Measurements from ENCODE around the gene TTC39B. TPM values are rescaled to one million over a fixed set of nuclear protein-coding genes. Genes with fewer than 3 reads are reported as not detected.

The TTC39B gene
- total RNA-seq, 1 donor from 2014 or later, result 4.1 TPM

- no peak overlapping the region for H2AFZ ChIP-seq (replicated peaks)
- Mint-ChIP-seq H3K27me3 (ENCODE audit: insufficient read depth, low read depth) (no peaks in the 10 kb centered on the region), H3K4me3 (no peak overlapping the region), H3K4me1 (no peaks in the 10 kb centered on the region), H3K9me3 (peaks cover 30% of the 10 kb centered on the region), H3K27ac (no peak overlapping the region), H3K36me3 (peaks cover 6% of the 10 kb centered on the region)
- no peaks in the 10 kb centered on the region for H3K4me1 ChIP-seq
- H3K79me2 ChIP-seq (ENCODE audit: low read depth), result no peaks in the 10 kb centered on the region
- no peak overlapping the region for H3K27ac ChIP-seq
- H3K4me2 ChIP-seq, result no peak overlapping the region
- H4K20me1 ChIP-seq (ENCODE audit: low read depth), result no peaks in the 10 kb centered on the region
- no peaks in the 10 kb centered on the region for H3K9me3 ChIP-seq (ENCODE audit: low read depth)
- H3K27me3 ChIP-seq, result no peaks in the 10 kb centered on the region
- H3K4me3 ChIP-seq, result no peak overlapping the region
- H3K9ac ChIP-seq, result no peak overlapping the region
- TF ChIP-seq CTCF (IDR thresholded peaks at IDR 0.05) (peak; percentile 74), EZH2 (IDR thresholded peaks at IDR 0.05) (no peak), EZH2phosphoT487 (IDR thresholded peaks at IDR 0.05) (no peak)
- peak; percentile 68 for DNase-seq (ENCODE audit: low spot score)
- H3K36me3 ChIP-seq, result no peaks in the 10 kb centered on the region
- no peaks in the 10 kb centered on the region for H3F3A ChIP-seq (ENCODE audit: low read depth)
These were observed 75.0 kb downstream of the TTC39B start for GRCh38 chr9:15231788-15232635.

GRCh38 chr9:15229409-15229808, 77.6 kb downstream of the TTC39B start:
- Histone ChIP-seq H3K36me3 (no peaks in the 10 kb centered on the region), H3K4me2 (no peak overlapping the region), H4K20me1 (ENCODE audit: low read depth) (no peaks in the 10 kb centered on the region), H3K27me3 (no peaks in the 10 kb centered on the region), H3K9me3 (ENCODE audit: low read depth) (no peaks in the 10 kb centered on the region), H3F3A (ENCODE audit: low read depth) (no peaks in the 10 kb centered on the region), H3K4me3 (no peak overlapping the region), H3K4me1 (no peaks in the 10 kb centered on the region), H3K9ac (no peak overlapping the region), H2AFZ (replicated peaks) (no peak overlapping the region), H3K27ac (no peak overlapping the region), H3K79me2 (ENCODE audit: low read depth) (no peaks in the 10 kb centered on the region)
- Mint-ChIP-seq H3K9me3 (peaks cover 14% of the 10 kb centered on the region), H3K4me1 (no peaks in the 10 kb centered on the region), H3K4me3 (no peak overlapping the region), H3K36me3 (peaks cover 5% of the 10 kb centered on the region), H3K27me3 (ENCODE audit: insufficient read depth, low read depth) (no peaks in the 10 kb centered on the region), H3K27ac (no peak overlapping the region)
- TF ChIP-seq CTCF (IDR thresholded peaks at IDR 0.05) (no peak), EZH2 (IDR thresholded peaks at IDR 0.05) (no peak), EZH2phosphoT487 (IDR thresholded peaks at IDR 0.05) (no peak)
- DNase-seq (ENCODE audit: low spot score), result no peak

GRCh38 chr9:15227491-15227890, 79.5 kb downstream of the TTC39B start:
- Histone ChIP-seq H3K27ac (no peak overlapping the region), H3F3A (ENCODE audit: low read depth) (no peaks in the 10 kb centered on the region), H3K27me3 (no peaks in the 10 kb centered on the region), H3K4me3 (no peak overlapping the region), H3K4me1 (no peaks in the 10 kb centered on the region), H3K36me3 (no peaks in the 10 kb centered on the region), H3K9ac (no peak overlapping the region), H2AFZ (replicated peaks) (no peak overlapping the region), H3K4me2 (no peak overlapping the region), H3K79me2 (ENCODE audit: low read depth) (no peaks in the 10 kb centered on the region), H4K20me1 (ENCODE audit: low read depth) (no peaks in the 10 kb centered on the region), H3K9me3 (ENCODE audit: low read depth) (no peaks in the 10 kb centered on the region)
- no peak for DNase-seq (ENCODE audit: low spot score)
- Mint-ChIP-seq H3K9me3 (peaks cover 7% of the 10 kb centered on the region), H3K36me3 (peaks cover 4% of the 10 kb centered on the region), H3K27me3 (ENCODE audit: insufficient read depth, low read depth) (no peaks in the 10 kb centered on the region), H3K4me3 (no peak overlapping the region), H3K27ac (no peak overlapping the region), H3K4me1 (no peaks in the 10 kb centered on the region)
- TF ChIP-seq CTCF (IDR thresholded peaks at IDR 0.05) (no peak), EZH2 (IDR thresholded peaks at IDR 0.05) (no peak), EZH2phosphoT487 (IDR thresholded peaks at IDR 0.05) (no peak)

Data from neural progenitor cell (in vitro differentiated cells).